Amygdala (tissue), 56 donors: Measurements from ENCODE around the gene C11orf91.
"Not testable (repeated sequence)": the region's sequence is repeated elsewhere in the genome, so short reads cannot be mapped to it uniquely, and the experiment has no call there.

Experiments used
- DNase-seq, 56 donors: peaks; one replicate each; lab custom pipeline; 2025; lab: John Stamatoyannopoulos, UW

C11orf91 gene

DNA sequence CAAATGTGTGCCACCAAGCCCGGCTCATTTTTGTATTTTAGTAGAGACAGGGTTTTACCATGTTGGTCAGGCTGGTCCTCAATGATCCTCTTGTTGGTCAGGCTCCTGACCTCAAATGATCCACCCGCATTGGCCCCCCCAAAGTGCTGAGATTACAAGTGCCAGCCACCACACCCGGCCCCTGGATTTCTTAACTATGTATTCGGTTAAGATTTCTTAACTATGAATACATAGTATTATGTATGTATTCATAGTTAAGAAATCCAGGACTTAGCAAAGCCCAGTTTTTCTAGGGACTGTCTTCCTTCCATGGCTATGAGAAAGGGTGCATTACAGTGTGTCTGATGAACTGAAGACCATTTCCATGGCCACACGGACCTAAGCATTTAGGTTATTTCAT, 1.7 kb downstream of the C11orf91 start:
- DNase-seq = no peak

DNA sequence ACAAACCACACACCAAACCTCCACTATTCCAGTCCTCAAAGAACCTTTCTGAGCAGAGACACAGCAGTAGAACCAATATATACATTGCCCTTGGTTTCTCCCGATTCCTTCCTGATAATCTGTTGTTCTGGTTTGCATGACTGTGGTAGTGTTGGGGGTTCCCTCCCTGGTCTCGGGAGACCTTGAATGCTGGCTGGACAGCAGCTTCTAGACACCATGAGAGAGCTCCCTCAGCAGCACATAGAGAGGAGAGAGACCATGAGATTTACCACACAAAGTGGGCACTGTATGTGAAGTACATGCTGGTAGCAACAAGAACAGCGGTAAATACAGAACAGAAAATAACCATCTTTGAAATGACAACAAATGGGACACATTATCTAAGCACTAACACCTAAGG, 2.6 kb downstream of the C11orf91 start:
- DNase-seq = no peak

DNA sequence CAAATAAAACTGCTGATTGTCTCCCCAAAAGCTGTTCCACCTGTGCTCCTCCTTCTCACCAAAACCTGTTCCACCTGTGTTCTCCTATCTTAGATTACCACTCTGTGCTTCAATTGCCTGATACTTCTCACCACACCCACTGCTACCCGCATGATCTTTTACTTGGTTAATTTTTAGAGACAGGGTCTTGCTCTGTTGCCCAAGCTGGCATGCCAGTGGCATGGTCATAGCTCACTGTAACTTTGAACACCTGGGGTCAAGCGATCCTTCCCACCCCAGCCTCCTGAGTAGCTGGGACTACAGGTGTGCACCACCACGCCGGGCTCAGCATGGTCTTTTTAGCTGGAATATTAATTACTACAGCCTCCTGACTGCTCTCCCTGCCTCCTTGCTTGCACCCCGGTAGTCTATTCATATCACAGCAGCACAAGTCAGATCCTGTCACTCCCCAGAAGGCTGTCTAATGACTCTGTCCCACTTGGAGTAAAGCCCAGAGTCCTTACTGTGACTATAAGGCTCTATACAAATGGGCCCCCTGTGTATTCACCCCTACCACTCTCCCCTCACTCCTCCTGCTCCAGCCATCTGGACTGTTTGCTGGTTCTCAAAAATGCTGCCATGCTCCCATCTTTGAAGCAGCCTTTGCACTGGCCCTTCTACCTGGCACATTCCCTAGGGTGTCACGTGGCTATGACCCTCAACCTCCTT, 3.5 kb downstream of the C11orf91 start:
- no peak for DNase-seq

DNA sequence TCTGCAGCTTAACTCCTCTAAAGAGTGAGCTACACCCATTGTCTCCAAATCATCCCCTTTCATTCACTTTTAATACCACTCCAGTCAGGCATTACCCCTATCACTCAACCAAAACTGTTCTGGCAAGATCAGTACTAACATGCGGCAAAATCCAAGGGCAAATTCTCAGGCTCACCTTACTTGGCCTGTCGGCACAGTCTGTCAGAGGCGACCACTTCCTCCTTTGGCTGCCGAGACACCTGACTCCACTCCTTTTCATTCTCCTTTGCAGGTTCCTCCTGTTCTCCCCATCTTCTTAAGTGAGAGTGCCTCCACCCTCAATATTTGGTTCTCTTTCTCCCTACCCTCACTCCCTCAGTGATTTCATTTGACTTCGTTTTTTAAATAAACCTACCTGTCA, 4.2 kb downstream of the C11orf91 start:
- DNase-seq = no peak

GRCh38 chr11:33695051-33695566, 5.5 kb downstream of the C11orf91 start:
- DNase-seq = no peak

- DNase-seq = no peak
Measured at GRCh38 chr11:33694346-33695050, 6.1 kb downstream of the C11orf91 start.

DNA sequence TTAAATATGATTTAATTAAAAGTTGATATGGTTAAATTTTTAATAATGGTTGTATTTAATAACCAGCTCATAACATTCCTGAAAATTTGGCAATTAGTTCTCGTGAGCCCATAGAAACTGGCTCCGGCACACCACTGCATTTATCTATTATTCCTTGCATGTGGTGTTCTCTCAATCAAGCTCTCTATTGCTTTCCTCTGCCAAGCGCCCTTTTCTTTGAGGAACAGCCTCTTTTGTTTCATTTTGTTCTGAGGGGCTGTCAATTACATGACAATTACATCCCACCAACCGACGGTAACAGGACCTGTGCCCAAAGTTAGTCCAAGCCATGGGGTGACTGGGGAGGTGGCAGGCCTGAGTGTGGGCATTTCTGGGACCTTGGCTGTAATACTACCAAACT, 8.1 kb downstream of the C11orf91 start:
- DNase-seq = no peak

- peak in 48 of 56 donors; percentile 18 to 87 (median 53) for DNase-seq
Measured at GRCh38 chr11:33692013-33692504, 8.6 kb downstream of the C11orf91 start.

- DNase-seq = no peak
Measured at GRCh38 chr11:33691066-33691864, 9.4 kb downstream of the C11orf91 start.

DNA sequence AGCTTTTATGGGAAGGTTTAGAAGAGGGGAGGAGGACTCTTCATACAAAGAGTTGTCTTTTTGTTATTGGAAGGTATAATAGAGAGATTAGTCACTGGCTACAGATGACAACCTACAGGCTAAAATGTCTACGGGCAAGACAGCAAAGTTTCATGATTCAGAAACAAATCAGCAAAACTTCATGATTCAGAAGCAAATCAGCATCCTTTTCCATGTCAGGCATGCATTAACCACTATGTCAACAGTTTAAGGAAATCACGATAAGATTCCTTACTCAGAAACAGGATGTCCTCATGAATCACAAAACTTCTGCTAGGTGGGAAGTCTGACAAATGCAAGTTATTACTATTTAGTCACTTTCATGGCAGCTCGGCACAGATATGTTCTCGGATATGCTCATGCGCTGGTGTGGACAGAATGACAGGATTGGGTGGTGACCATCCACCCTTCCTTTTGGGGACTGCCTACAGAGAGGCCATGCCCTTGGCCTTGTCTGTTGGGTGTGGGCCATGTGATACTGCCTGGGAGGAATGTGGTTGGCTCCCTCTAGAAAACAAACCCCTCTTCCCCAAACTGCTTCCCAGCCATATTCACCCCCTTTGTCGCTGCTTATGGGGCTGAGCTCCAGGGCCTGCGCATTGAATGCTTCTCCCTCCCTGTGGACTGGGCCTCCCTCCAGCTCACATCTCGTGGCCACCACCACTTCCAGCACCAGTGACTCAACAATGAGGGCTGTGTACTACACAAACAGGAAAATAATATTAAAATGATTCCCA, 10.1 kb downstream of the C11orf91 start:
- DNase-seq = peak in 39 of 56 donors; percentile 8 to 74 (median 44)

DNA sequence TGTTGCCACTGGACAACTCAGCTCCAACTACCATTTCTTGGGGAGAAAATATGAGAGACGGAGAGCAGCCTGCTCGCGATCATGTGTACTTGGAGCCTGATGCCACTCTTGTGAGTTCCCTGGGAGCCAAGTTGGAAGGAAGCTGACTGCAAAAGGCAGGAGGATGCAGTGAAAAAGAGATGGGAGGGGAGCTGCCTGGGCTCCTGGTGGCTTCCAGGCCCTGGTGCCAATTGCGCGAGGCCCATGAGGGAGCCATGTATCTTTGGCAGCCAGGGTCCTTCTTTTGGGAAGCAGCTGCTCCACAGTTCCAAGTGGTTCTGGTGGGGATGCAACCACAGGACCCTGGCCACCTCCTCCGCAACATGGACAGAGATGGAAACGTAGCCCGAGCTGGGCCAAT, 11.1 kb downstream of the C11orf91 start:
- no peak for DNase-seq

- DNase-seq = no peak
Measured at GRCh38 chr11:33689085-33689484, 11.5 kb downstream of the C11orf91 start.

DNA sequence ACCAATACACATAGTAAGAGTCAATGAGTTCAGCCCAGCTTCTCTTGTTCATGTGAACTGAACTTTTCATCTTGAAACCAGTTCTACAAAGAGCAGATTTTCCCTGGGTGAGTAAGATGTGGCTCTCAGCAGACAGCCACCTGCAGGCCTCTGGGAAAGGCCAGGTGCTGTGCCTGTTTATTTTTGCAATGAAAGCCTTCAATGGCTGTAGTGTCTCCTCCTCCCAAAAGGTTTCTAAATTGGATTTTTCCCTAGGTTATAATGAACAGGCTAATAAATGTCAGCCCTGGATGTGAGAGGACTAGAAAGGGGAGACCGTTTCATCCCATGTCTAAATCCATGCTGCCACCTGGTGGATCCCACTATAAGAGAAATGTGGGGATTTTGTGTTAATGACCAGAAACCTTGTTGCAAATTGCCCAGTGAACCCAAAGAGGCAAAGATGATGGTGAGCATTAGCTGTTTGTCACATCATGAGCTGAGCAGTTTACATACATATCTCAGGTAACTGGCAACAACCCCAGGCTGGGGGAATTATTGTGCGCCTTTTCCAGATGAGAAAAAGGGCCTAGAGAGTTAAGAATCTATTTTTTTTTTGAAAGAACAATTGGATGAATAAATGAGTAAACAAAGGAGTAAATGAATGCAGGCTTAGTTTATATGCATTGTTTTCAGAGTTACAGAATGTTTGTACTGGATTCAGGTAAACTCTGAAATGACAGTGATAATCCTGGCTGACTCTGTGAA, 12.7 kb downstream of the C11orf91 start:
- DNase-seq = peak in 29 of 56 donors; percentile 6 to 84 (median 28)

DNA sequence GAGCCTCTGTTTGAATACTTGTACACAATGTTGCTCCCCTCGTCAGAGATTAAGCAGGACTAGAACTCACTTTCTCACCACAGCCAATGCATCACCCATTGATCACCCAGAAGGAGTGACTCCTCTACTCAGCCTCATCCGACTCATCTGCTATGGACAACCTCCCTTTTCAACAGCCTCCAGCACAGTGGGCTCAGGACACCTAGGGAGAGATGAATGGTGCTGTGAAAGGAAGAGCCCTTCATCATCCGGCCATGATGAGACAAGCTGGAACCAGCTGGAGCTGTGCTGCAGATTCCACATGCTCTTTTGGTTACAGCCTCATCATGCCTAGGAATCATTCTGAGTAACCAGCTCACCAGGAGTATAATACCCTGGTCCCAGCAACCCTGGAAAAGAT, 15.5 kb downstream of the C11orf91 start:
- DNase-seq = no peak

GRCh38 chr11:33684003-33684706, 16.5 kb downstream of the C11orf91 start:
- no peak for DNase-seq

- no peak for DNase-seq
Measured at GRCh38 chr11:33682446-33682845, 18.2 kb downstream of the C11orf91 start.

DNA sequence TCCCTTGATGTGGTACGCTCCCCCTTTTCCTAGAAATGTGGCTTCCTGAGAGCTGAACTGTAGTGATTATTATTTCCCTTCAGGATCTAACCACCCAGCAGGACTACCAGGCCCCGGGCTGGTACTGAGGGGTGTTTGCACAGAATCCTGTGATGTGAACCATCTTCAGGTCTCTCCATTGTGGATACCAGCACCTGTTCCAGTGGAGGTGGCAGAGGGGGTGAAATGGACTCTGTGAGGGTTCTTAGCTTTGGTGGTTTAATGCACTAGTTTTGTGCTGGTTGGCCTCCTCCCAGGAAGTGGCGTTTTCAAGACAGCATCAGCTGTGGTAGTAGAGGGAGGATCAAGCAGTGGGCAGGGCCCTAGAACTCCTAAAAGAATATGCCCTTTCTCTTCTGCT, 18.6 kb downstream of the C11orf91 start:
- no peak for DNase-seq

DNA sequence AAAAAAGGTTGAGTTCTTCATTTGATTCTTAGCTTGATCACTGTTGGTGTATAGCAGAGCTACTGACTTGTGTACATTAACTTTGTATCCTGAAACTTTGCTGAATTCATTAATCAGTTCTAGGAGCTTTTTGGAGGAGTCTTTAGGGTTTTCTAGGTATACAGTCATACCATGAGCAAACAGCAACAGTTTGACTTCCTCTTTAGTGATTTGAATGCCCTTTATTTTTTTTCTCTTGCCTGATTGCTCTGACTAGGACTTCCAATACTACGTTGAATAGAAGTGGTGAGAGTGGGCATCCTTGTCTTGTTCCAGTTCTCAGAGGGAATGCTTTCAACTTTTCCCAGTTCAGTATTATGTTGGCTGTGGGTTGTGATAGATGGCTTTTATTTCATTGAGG, 22.0 kb downstream of the C11orf91 start:
- DNase-seq = not testable (repeated sequence)
